EH (cell line): ENCODE results near the gene PIK3CG.
"Not testable (repeated sequence)": the region's sequence is repeated elsewhere in the genome, so short reads cannot be mapped to it uniquely, and the experiment has no call there.

ENCODE experiments used
- DNase-seq: peaks from one replicate; pipeline ENCODE4 v3.0.0-alpha.2; 2015; ENCODE audit warnings: low read depth

PIK3CG gene

GRCh38 chr7:106887421-106887820 is 22.3 kb downstream of the PIK3CG start:
- no peak for DNase-seq

GRCh38 chr7:106888204-106888603 is 23.1 kb downstream of the PIK3CG start:
- DNase-seq, result no peak

GRCh38 chr7:106890952-106891351 is 25.9 kb downstream of the PIK3CG start:
- DNase-seq, result no peak

- no peak for DNase-seq
These were observed 26.7 kb downstream of the PIK3CG start for GRCh38 chr7:106891548-106892410.

- DNase-seq, result no peak
These were observed 28.5 kb downstream of the PIK3CG start for GRCh38 chr7:106893591-106893990.

GRCh38 chr7:106895246-106895864 is 30.3 kb downstream of the PIK3CG start:
- DNase-seq, result no peak

GRCh38 chr7:106896231-106896630 is 31.1 kb downstream of the PIK3CG start:
- DNase-seq, result no peak

- DNase-seq, result not testable (repeated sequence)
These were observed 32.5 kb downstream of the PIK3CG start for GRCh38 chr7:106897553-106897952.

- DNase-seq, result not testable (repeated sequence)
These were observed 33.9 kb downstream of the PIK3CG start for GRCh38 chr7:106898967-106899366.

- no peak for DNase-seq
These were observed 36.9 kb downstream of the PIK3CG start for GRCh38 chr7:106901828-106902441.

GRCh38 chr7:106905734-106906133 is 40.7 kb downstream of the PIK3CG start:
- no peak for DNase-seq

GRCh38 chr7:106911959-106912358 is 46.9 kb downstream of the PIK3CG start:
- DNase-seq, result no peak

GRCh38 chr7:106914018-106914607 is 49.0 kb downstream of the PIK3CG start:
- no peak for DNase-seq

GRCh38 chr7:106915407-106915806 is 50.3 kb downstream of the PIK3CG start:
- no peak for DNase-seq

- DNase-seq, result no peak
These were observed 50.8 kb downstream of the PIK3CG start for GRCh38 chr7:106915873-106916272.

GRCh38 chr7:106916679-106917078 is 51.6 kb downstream of the PIK3CG start:
- no peak for DNase-seq

GRCh38 chr7:106918991-106919390 is 53.9 kb downstream of the PIK3CG start:
- no peak for DNase-seq

GRCh38 chr7:106924468-106924867 is 59.4 kb downstream of the PIK3CG start:
- not testable (repeated sequence) for DNase-seq

GRCh38 chr7:106926892-106927291 is 61.8 kb downstream of the PIK3CG start:
- no peak for DNase-seq

GRCh38 chr7:106927536-106927935 is 62.5 kb downstream of the PIK3CG start:
- DNase-seq, result no peak

GRCh38 chr7:106929616-106930015 is 64.5 kb downstream of the PIK3CG start:
- not testable (repeated sequence) for DNase-seq

GRCh38 chr7:106936236-106936635 is 71.2 kb downstream of the PIK3CG start:
- no peak for DNase-seq

- DNase-seq, result not testable (repeated sequence)
These were observed 73.0 kb downstream of the PIK3CG start for GRCh38 chr7:106938122-106938521.
